ENCODE results near the gene ELK4.
A peak's percentile ranks its signal among the peaks of the same experiment; 100 is the strongest.

The ELK4 gene

GRCh38 chr1:205669341-205670149 lies 37.7 kb upstream of the ELK4 start:
- FAIRE-seq: no peak
- no peak for TF ChIP-seq POLR2A (IDR thresholded peaks at IDR 0.05; ENCODE audit: low read depth, low read length)

DNA sequence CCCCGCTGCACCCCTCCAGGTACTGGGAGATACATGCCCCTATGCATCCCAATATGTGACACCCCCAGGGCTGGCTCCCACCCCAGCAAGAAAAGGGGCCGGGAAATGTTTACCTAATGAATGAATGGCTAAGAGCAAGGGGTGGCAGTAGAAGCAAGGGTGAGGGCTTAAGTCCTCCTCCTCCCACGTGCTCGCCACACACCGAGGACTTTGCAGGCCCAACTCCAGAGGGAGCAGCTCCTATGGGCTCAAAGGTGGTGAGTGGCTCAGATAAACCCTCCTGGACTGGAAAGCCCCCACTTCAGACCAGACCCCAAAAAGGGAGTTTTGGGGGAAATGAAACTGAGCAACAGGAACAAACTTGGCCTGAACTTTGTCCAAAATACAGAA lies 37.1 kb upstream of the ELK4 start:
- FAIRE-seq: no peak
- DNase-seq (ENCODE audit: insufficient read length, low spot score): no peak
- no peak for TF ChIP-seq POLR2A (IDR thresholded peaks at IDR 0.05; ENCODE audit: low read depth, low read length)

More at GRCh38 chr1:205669341-205670149, 37.7 kb upstream of the ELK4 start:
- peak; percentile 47 for DNase-seq (ENCODE audit: insufficient read length, low spot score)

- no peak for TF ChIP-seq POLR2A (IDR thresholded peaks at IDR 0.05; ENCODE audit: low read depth, low read length)
- DNase-seq (ENCODE audit: insufficient read length, low spot score) (no peak), FAIRE-seq (no peak)
Observed at GRCh38 chr1:205667909-205668643, 36.3 kb upstream of the ELK4 start.

GRCh38 chr1:205666372-205667166 lies 34.8 kb upstream of the ELK4 start:
- FAIRE-seq (no peak), DNase-seq (ENCODE audit: insufficient read length, low spot score) (no peak)
- TF ChIP-seq POLR2A (IDR thresholded peaks at IDR 0.05; ENCODE audit: low read depth, low read length): no peak

DNA sequence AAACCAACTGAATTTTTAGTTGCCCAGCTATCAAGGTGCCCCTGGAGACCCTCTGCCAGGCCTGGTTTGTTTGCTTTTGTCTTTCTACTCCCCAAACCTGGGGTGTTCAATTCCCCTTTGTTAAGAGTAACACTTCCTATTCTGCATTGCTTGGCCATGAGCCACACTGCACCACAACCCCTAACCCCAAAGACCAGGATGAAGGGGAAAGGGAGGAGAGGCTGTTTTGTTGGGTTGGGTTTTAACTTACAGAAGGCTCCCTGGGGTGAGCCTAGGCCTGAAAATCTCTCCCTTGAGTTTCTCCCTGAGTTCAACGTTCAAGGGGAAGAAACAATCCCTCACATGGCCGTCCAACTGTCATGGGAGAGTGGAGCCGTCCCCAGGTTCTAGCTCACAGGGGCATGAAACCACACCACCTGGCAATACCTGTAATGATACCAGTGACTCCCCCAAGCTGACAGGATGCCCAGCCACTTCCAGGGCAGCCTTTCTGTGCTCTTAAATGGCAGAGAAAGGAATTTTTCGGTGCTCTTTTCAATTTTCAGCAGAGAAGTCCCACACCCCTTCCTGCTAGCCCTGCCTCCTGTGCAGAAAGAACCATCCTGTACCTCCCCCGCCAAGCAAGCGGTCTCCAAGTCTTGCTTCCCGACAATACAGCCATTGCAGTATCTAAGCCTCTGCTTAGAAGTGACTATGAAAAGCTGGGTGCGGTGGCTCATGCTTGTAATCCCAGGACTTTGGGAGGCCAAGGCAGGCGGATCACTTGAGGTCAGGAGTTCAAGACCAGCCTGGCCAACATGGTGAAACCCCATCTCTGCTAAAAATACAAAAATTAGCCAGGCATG lies 33.6 kb upstream of the ELK4 start:
- FAIRE-seq: no peak
- no peak for DNase-seq (ENCODE audit: insufficient read length, low spot score)

GRCh38 chr1:205664399-205665017 lies 32.7 kb upstream of the ELK4 start:
- FAIRE-seq: no peak
- peak; percentile 48 for DNase-seq (ENCODE audit: insufficient read length, low spot score)
- TF ChIP-seq POLR2A (IDR thresholded peaks at IDR 0.05; ENCODE audit: low read depth, low read length): no peak

More for the DNA sequence above, 33.6 kb upstream of the ELK4 start:
- no peak for TF ChIP-seq POLR2A (IDR thresholded peaks at IDR 0.05; ENCODE audit: low read depth, low read length)

DNA sequence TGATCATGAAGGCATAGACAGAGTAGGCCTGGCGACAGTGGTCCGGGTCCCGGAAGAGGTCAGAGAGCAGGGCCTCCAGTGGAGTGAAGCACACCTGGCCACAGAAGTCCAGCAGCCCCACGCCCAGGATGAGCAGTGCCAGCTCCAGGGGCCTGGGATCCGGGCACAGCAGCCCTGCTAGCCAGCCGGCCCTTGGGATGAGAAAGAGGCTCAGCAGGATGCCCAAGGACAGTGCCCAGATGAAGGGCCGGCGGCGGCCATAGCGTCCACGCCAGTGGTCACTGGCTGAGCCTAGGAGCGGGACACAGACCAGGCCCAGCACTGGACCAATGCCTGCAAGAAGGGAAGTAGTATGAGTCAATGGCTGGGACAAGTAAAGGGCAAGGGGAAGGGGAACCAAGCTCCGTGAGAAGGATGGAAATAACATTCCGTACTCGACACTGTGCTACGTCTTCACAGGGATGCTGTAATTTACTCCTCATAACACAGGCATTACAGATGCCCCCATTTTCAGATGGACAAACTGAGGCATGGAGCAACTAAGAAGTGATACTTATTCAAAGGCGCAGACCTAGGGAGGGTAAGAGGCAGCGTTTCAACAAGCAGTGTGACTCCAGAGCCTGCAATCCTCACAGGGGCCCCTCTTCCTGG lies 31.6 kb upstream of the ELK4 start:
- FAIRE-seq: no peak
- TF ChIP-seq POLR2A (IDR thresholded peaks at IDR 0.05; ENCODE audit: low read depth, low read length): no peak
- DNase-seq (ENCODE audit: insufficient read length, low spot score): no peak

DNA sequence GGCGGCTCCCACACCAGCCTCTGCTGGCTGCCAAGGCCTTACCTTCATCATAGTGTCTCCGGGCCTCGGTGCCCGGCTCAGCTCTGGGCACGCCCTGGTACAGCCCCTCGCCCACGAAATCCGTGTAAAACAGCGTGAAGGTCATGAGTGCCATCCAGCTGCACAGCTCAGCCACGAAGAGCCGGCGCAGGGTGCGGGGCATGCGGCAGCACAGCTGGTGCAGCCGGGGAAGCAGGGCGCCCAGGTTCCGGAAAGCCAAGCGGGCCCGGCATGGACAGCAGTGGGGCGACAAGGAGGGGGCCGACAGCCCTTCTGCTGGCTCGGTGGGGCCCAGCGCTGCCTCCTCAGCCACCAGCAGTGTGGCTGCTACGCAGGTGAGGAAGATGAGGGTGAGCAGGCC lies 31.0 kb upstream of the ELK4 start:
- FAIRE-seq: no peak
- TF ChIP-seq POLR2A (IDR thresholded peaks at IDR 0.05; ENCODE audit: low read depth, low read length): no peak
- DNase-seq (ENCODE audit: insufficient read length, low spot score): no peak

DNA sequence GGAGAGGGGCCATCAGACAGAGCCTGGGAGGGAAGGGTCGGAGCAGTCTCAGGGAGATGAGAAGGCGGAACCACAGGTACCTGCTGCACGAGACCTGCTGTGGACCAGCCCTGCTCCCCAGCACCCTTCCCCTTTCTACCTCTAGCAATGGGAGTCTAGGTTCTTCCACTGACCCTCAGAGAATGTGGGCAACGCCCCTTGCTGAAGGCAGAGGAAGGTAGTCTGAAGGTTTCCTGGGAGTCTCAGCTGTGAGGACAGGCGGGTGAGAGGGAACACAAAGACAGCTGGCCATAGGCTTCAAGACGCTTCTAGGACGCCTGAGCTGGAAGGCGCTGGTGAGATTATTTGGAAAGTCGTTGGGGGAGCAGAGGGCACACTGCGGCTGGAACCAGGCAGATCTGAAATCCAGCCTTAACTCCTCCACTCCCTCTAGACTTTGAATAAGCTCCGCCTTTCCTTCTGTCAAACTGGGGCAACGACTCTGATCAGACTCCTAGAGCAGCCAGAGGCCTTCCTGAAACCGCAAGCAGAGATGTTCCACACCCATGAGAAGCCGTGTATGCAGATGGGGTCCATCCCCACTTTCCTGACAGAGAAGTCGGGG lies 30.4 kb upstream of the ELK4 start:
- TF ChIP-seq POLR2A (IDR thresholded peaks at IDR 0.05; ENCODE audit: low read depth, low read length): no peak
- FAIRE-seq (no peak), DNase-seq (ENCODE audit: insufficient read length, low spot score) (no peak)

- TF ChIP-seq POLR2A (IDR thresholded peaks at IDR 0.05; ENCODE audit: low read depth, low read length): no peak
- no peak for DNase-seq (ENCODE audit: insufficient read length, low spot score)
- no peak for FAIRE-seq
Observed at GRCh38 chr1:205661429-205662134, 29.8 kb upstream of the ELK4 start.

GRCh38 chr1:205660361-205660760 lies 28.6 kb upstream of the ELK4 start:
- FAIRE-seq (no peak), DNase-seq (ENCODE audit: insufficient read length, low spot score) (no peak)
- no peak for TF ChIP-seq POLR2A (IDR thresholded peaks at IDR 0.05; ENCODE audit: low read depth, low read length)

All from H54 (cell line).